HG03108 (cell line): ENCODE measurements around the gene PLN.

Experiments used
- ATAC-seq: cut with Tn5 transposase; IDR thresholded peaks from one replicate; pipeline ENCODE4 v1.9.1; 2021; ENCODE audit warnings: moderate library complexity; ENCODE audit not compliant: unreplicated experiment

PLN gene

GRCh38 chr6:118578617-118579016, 30.5 kb downstream of the PLN start:
- ATAC-seq = no peak

- ATAC-seq = no peak
Observed at GRCh38 chr6:118579786-118580185, 31.7 kb downstream of the PLN start.

GRCh38 chr6:118580585-118581419, 32.7 kb downstream of the PLN start:
- no peak for ATAC-seq

GRCh38 chr6:118581489-118581959, 33.4 kb downstream of the PLN start:
- no peak for ATAC-seq

GRCh38 chr6:118584911-118585310, 36.8 kb downstream of the PLN start:
- ATAC-seq = no peak

GRCh38 chr6:118586746-118587485, 38.8 kb downstream of the PLN start:
- no peak for ATAC-seq

- no peak for ATAC-seq
Observed at GRCh38 chr6:118588626-118589025, 40.5 kb downstream of the PLN start.

- ATAC-seq = no peak
Observed at GRCh38 chr6:118589186-118589585, 41.1 kb downstream of the PLN start.

- no peak for ATAC-seq
Observed at GRCh38 chr6:118589649-118590365, 41.7 kb downstream of the PLN start.

GRCh38 chr6:118591897-118592296, 43.8 kb downstream of the PLN start:
- ATAC-seq = no peak

GRCh38 chr6:118594877-118595276, 46.8 kb downstream of the PLN start:
- no peak for ATAC-seq

GRCh38 chr6:118596774-118597320, 48.8 kb downstream of the PLN start:
- no peak for ATAC-seq

- ATAC-seq = no peak
Observed at GRCh38 chr6:118597636-118598035, 49.5 kb downstream of the PLN start.

GRCh38 chr6:118598324-118598723, 50.2 kb downstream of the PLN start:
- no peak for ATAC-seq

- no peak for ATAC-seq
Observed at GRCh38 chr6:118602300-118602699, 54.2 kb downstream of the PLN start.

GRCh38 chr6:118603372-118603771, 55.3 kb downstream of the PLN start:
- no peak for ATAC-seq

- peak; percentile 64 for ATAC-seq
Observed at GRCh38 chr6:118606268-118606667, 58.2 kb downstream of the PLN start.

- no peak for ATAC-seq
Observed at GRCh38 chr6:118606858-118607257, 58.8 kb downstream of the PLN start.
